OCI-LY1 (cell line): ENCODE measurements around the gene DDOST.

Experiments used
- H2AFZ ChIP-seq: fragments of 200-600 bp; sonication (generic), shearing (Covaris generic); 2 replicates; pipeline ENCODE4 v1.6.0; 2014; ENCODE audit warnings: antibody characterized with exemption, mild to moderate bottlenecking, low read length
- H3F3A ChIP-seq: fragments of 200-600 bp; sonication (generic), shearing (Covaris generic); 2 replicates; pipeline ENCODE4 v1.6.0; 2014; ENCODE audit warnings: mild to moderate bottlenecking, antibody characterized with exemption, low read length, moderate library complexity; ENCODE audit not compliant: insufficient read depth
- H3K27ac ChIP-seq: fragments of 200-600 bp; sonication (generic); 2 replicates; pipeline ENCODE4 v1.5.1; 2014; ENCODE audit warnings: low read length, mixed run types, mild to moderate bottlenecking, low read depth; ENCODE audit not compliant: poor library complexity, severe bottlenecking
- H3K27me3 ChIP-seq: fragments of 200-600 bp; sonication (generic); 2 replicates; pipeline ENCODE4 v1.6.0; 2014; ENCODE audit warnings: antibody characterized with exemption, mild to moderate bottlenecking, low read length, moderate library complexity; ENCODE audit not compliant: insufficient read depth
- H3K36me3 ChIP-seq: fragments of 200-600 bp; sonication (generic); 2 replicates; pipeline ENCODE4 v1.6.1; 2014; ENCODE audit warnings: mild to moderate bottlenecking, antibody characterized with exemption, low read length, moderate library complexity, mixed read lengths; ENCODE audit not compliant: insufficient read depth
- H3K4me1 ChIP-seq: fragments of 200-600 bp; sonication (generic); 2 replicates; pipeline ENCODE4 v1.5.1; 2014; ENCODE audit warnings: mild to moderate bottlenecking, low read length, moderate library complexity; ENCODE audit not compliant: insufficient read depth, severe bottlenecking
- H3K4me2 ChIP-seq: fragments of 200-600 bp; sonication (generic), shearing (Covaris generic); 2 replicates; pipeline ENCODE4 v1.6.1; 2014; ENCODE audit warnings: low read length
- H3K4me3 ChIP-seq: fragments of 200-600 bp; sonication (generic); 2 replicates; pipeline ENCODE4 v1.5.1; 2014; ENCODE audit warnings: low read length, low read depth, mild to moderate bottlenecking, mixed read lengths; ENCODE audit not compliant: poor library complexity, severe bottlenecking
- H3K79me2 ChIP-seq: fragments of 200-600 bp; shearing (Covaris generic); 2 replicates; pipeline ENCODE4 v1.6.1; 2016; ENCODE audit warnings: mixed run types, low read length, mixed read lengths; ENCODE audit not compliant: insufficient read depth
- H3K9ac ChIP-seq: fragments of 200-600 bp; sonication (generic), shearing (Covaris generic); 2 replicates; pipeline ENCODE4 v1.6.1; 2014; ENCODE audit warnings: mild to moderate bottlenecking, low read length, mixed read lengths
- H3K9me2 ChIP-seq: fragments of 200-600 bp; sonication (generic), shearing (Covaris generic); 2 replicates; pipeline ENCODE4 v1.6.1; 2014; ENCODE audit warnings: low read depth, mild to moderate bottlenecking, low read length, mixed read lengths
- H3K9me3 ChIP-seq: fragments of 200-600 bp; shearing (Covaris generic); 2 replicates; pipeline ENCODE4 v1.6.1; 2014; ENCODE audit warnings: low read length, mixed read lengths
- H4K20me1 ChIP-seq: fragments of 200-600 bp; sonication (generic), shearing (Covaris generic); 2 replicates; pipeline ENCODE4 v1.6.0; 2016; ENCODE audit warnings: mild to moderate bottlenecking, low read length; ENCODE audit not compliant: insufficient read depth
- CTCF ChIP-seq: fragments of 200-600 bp; sonication (generic), shearing (Covaris generic); IDR thresholded peaks from 2 replicates; pipeline ENCODE4 v1.5.1; 2017; ENCODE audit warnings: mild to moderate bottlenecking, antibody characterized with exemption, low read length, moderate library complexity, mixed read lengths
- EZH2 ChIP-seq: fragments of 200-600 bp; sonication (generic), shearing (Covaris generic); IDR thresholded peaks from 2 replicates; pipeline ENCODE4 v1.8.0; 2017; ENCODE audit warnings: borderline replicate concordance, mixed run types, mild to moderate bottlenecking, antibody characterized with exemption, low read length, moderate library complexity, mixed read lengths

The DDOST gene

GRCh38 chr1:20657024-20657423 is 4.1 kb downstream of the DDOST start:
- Histone ChIP-seq H3F3A (no peaks in the 10 kb centered on the region), H3K4me2 (no peak overlapping the region), H3K4me1 (peaks cover 30% of the 10 kb centered on the region), H3K27me3 (no peaks in the 10 kb centered on the region), H3K9me2 (no peaks in the 10 kb centered on the region), H4K20me1 (no peaks in the 10 kb centered on the region), H3K27ac (no peak overlapping the region), H2AFZ (no peak overlapping the region), H3K79me2 (peaks cover 31% of the 10 kb centered on the region), H3K9ac (no peak overlapping the region), H3K36me3 (peaks cover 74% of the 10 kb centered on the region), H3K4me3 (no peak overlapping the region), H3K9me3 (no peaks in the 10 kb centered on the region)
- TF ChIP-seq EZH2 (no peak), CTCF (no peak)

- no peak overlapping the region for H2AFZ ChIP-seq
- H4K20me1 ChIP-seq: no peaks in the 10 kb centered on the region
- H3F3A ChIP-seq: no peaks in the 10 kb centered on the region
- H3K79me2 ChIP-seq: peaks cover 12% of the 10 kb centered on the region
- no peaks in the 10 kb centered on the region for H3K9me3 ChIP-seq
- H3K36me3 ChIP-seq: peaks cover 89% of the 10 kb centered on the region
- no peak overlapping the region for H3K4me3 ChIP-seq
- H3K4me1 ChIP-seq: peaks cover 13% of the 10 kb centered on the region
- TF ChIP-seq CTCF (no peak), EZH2 (no peak)
- no peaks in the 10 kb centered on the region for H3K27me3 ChIP-seq
- no peak overlapping the region for H3K27ac ChIP-seq
- H3K9ac ChIP-seq: no peak overlapping the region
- H3K9me2 ChIP-seq: no peaks in the 10 kb centered on the region
- H3K4me2 ChIP-seq: no peak overlapping the region
Observed at GRCh38 chr1:20654104-20654690, 7.0 kb downstream of the DDOST start.

GRCh38 chr1:20652300-20652699 is 8.9 kb downstream of the DDOST start:
- Histone ChIP-seq H3K27ac (no peak overlapping the region), H3K27me3 (no peaks in the 10 kb centered on the region), H3F3A (no peaks in the 10 kb centered on the region), H4K20me1 (no peaks in the 10 kb centered on the region), H3K4me3 (no peak overlapping the region), H3K9ac (no peak overlapping the region), H3K4me1 (no peaks in the 10 kb centered on the region), H3K79me2 (no peaks in the 10 kb centered on the region), H3K36me3 (peaks cover 79% of the 10 kb centered on the region), H3K9me2 (no peaks in the 10 kb centered on the region), H2AFZ (no peak overlapping the region), H3K4me2 (no peak overlapping the region), H3K9me3 (no peaks in the 10 kb centered on the region)
- no peak for TF ChIP-seq EZH2

- Histone ChIP-seq H3K79me2 (no peaks in the 10 kb centered on the region), H3K9me2 (no peaks in the 10 kb centered on the region), H3K36me3 (peaks cover 49% of the 10 kb centered on the region), H3K27ac (no peak overlapping the region), H3K9me3 (no peaks in the 10 kb centered on the region), H3K4me2 (no peak overlapping the region), H3K9ac (no peak overlapping the region), H3F3A (no peaks in the 10 kb centered on the region), H3K4me3 (no peak overlapping the region), H2AFZ (no peak overlapping the region), H4K20me1 (no peaks in the 10 kb centered on the region), H3K4me1 (no peaks in the 10 kb centered on the region), H3K27me3 (no peaks in the 10 kb centered on the region)
- TF ChIP-seq CTCF: no peak
- TF ChIP-seq EZH2: no peak
Observed at GRCh38 chr1:20648946-20649345, 12.2 kb downstream of the DDOST start.
